CD4-positive, alpha-beta T cell treated with Interleukin-6 for 4 hours (primary cell): ENCODE measurements around the gene IL16.
"Not testable (repeated sequence)": the region's sequence is repeated elsewhere in the genome, so short reads cannot be mapped to it uniquely, and the experiment has no call there.

Source experiments
- DNase-seq: peaks from one replicate; pipeline ENCODE4 v3.0.0-alpha.2; 2020; ENCODE audit warnings: mixed read lengths

IL16 gene

DNA sequence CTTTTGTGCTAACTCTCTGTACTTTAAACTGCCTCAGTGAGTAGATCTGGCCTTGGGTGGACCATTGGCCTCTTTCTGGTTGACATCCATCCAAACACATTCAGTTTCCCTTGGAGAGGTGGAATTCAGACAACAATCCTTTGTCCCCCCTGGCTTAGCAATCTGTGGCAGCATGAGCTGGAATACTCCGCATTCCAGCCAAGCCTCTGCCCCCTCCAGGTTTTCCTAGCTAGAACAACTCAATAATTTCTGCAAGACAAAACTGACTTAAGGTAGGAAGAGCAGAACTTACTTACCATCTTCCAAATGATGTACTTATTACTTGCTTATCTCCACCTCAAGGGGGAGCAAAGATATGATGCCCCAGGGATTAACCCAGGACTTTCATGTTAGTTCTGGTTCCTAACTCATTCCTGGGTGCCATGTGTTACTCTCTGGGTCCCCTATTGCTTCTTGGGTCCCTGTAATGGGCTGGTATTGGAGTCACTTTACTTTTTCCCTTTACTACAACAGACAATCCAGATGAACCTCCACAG lies 21.8 kb upstream of the IL16 start:
- DNase-seq: no peak

GRCh38 chr15:81175496-81175895 lies 21.2 kb upstream of the IL16 start:
- DNase-seq: no peak

DNA sequence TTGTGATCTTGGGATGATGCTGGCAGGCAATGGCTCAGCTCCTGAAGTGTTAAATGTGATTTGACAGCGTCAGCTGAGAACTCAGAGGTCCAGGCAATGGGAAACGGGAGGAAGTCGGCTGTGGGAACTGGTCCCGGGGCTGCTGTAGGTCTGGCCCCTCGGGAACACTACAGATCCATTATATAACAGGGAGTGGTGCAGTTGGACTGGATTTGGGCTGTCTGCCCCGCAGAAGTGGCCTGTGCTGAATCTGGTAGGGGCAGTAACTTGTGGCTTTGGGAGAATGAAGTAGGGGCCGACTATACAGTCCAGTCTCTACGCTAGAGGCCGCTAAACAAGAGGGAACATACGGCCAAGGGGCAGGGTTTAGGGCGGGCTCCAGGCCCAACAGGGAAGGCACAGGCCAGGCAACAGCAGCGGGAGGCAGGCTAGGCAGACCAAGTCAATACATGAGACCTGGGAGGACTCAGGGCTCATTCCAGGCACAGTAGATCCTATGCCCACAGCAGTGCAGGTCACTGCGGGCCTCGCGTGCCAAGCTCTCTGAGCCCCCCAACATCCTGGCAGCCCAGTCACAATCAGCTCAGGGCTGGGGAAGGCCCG lies 20.3 kb upstream of the IL16 start:
- no peak for DNase-seq

DNA sequence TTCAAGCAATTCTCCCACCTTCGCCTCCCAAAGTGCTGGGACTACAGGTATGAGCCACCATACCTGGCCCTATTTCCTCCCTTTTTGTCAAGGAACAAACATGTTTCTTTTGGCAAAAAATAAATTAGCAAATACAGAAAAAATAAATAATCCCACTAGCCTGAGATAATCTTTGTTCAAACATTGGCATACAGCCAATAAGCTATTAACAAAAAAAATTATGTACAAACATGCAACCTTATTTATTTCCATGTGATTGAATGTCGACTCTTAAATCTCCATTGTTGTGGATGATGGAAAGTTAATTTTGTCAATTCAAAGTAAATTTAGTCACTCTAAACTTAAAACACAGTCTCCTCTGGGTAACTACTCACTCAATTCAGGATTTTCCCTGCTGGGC lies 18.3 kb upstream of the IL16 start:
- DNase-seq: no peak

GRCh38 chr15:81181220-81181619 lies 15.5 kb upstream of the IL16 start:
- DNase-seq: no peak

- no peak for DNase-seq
Observed at GRCh38 chr15:81182031-81182755, 14.5 kb upstream of the IL16 start.

GRCh38 chr15:81182756-81183438 lies 13.8 kb upstream of the IL16 start:
- no peak for DNase-seq

DNA sequence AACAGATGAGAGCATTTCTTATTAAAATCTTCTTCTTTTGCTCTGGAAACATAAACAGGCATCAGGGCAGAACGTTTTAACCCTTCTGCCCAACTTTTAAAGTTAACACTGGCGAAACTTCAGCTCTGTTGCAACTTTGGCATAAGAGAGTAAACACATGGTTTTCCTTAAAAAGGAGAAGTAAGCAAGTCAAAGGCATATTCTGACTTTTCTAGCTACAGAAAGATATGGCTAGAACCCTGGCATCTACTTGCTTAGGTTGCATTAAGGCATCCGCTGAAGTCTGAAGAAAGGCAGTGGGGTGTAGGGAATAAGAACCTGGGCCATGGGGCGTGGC lies 13.3 kb upstream of the IL16 start:
- DNase-seq: no peak

DNA sequence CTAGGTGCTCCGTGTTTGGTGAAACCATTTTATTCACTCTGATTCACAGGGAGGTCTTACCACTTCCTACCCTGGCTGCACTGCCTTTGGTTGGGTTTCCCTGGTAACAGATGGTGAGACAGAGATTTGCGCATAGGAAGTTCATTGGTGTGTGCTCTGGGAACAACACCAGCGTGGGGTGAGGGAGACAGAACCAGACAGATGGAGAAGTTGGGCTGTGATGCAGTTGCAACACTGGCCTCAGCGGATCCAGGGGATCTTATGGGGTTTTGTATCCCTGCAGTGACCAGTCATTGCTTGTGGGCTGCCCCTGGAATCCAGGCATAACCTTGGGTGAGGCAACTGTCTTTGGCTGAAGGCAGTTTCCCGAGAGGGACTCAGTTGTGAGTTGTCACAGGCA lies 12.5 kb upstream of the IL16 start:
- no peak for DNase-seq

- no peak for DNase-seq
Observed at GRCh38 chr15:81185631-81186295, 10.9 kb upstream of the IL16 start.

GRCh38 chr15:81188354-81188753 lies 8.3 kb upstream of the IL16 start:
- DNase-seq: no peak

GRCh38 chr15:81189583-81190283 lies 6.9 kb upstream of the IL16 start:
- DNase-seq: no peak

- no peak for DNase-seq
Observed at GRCh38 chr15:81190922-81191507, 5.7 kb upstream of the IL16 start.

DNA sequence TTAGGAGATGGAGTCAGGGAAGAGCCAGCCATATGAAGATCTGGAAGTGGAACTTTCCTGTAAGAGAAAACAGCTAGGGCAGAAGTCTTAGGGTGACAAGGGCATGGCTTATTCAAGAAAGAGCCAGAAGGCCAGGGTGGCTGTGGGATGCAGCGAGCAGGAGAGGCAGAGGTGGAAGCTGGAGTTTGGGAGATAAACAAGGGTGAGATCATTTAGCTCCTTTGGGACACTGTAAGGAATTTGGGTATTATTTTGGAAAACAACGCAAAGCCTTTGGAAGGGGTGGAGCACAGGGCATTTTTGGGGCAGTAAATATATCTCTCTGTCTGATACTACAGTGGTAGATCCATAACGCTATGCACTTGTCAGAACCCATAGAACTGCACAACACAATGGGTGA lies 5.0 kb upstream of the IL16 start:
- no peak for DNase-seq

DNA sequence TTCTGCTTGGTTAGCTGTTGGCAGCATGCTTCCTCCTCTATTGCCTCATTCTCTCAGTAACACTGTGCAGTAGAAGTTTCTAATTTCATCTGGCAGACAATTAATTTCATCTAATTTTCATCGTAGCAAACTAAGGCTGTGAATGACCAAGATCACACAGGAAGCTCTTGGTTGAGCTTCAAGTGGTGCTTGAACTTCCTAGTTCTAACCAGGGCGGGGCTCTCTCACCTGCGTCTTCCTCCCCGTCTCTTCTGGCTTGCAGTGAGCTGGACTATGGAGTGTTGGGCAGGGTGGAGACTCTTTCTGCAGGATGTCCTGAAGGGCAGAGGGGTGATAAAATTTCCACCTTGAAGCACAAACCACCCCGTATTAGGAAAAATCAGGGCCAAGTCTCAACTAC lies 2.0 kb upstream of the IL16 start:
- DNase-seq: no peak

- DNase-seq: no peak
Observed at GRCh38 chr15:81195339-81195864, 1.3 kb upstream of the IL16 start.

GRCh38 chr15:81197255-81197630 lies 564 bp downstream of the IL16 start:
- DNase-seq: no peak

- DNase-seq: no peak
Observed at GRCh38 chr15:81197688-81198281, 1.1 kb downstream of the IL16 start.

GRCh38 chr15:81199031-81199779 lies 2.5 kb downstream of the IL16 start:
- DNase-seq: no peak

DNA sequence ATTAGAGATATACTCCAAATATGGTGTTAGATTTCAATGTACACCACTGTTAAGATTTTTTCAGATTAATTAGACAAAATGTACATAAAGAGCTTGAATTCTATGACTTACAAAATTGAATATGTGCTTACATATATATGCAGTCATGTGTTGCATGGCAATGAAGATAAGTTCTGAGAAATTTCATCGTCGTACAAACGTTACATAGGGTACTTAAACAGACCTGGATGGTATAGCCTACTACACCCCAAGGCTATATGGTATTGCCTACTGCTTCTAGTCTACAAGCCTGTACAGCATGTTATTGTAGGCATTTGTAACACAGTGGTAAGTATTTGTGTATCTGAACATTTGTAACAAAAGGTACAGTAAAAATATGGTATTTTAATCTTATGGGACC lies 9.3 kb downstream of the IL16 start:
- no peak for DNase-seq

- DNase-seq: not testable (repeated sequence)
Observed at GRCh38 chr15:81207987-81208386, 11.3 kb downstream of the IL16 start.
